Hypothalamus (tissue), 51 donors: ENCODE data around the gene RNASE8.
"Not testable (repeated sequence)": the region's sequence is repeated elsewhere in the genome, so short reads cannot be mapped to it uniquely, and the experiment has no call there.

Source experiments
- DNase-seq, 51 donors: peaks; one replicate each; lab custom pipeline; 2025; lab: John Stamatoyannopoulos, UW

RNASE8 gene, protein sequence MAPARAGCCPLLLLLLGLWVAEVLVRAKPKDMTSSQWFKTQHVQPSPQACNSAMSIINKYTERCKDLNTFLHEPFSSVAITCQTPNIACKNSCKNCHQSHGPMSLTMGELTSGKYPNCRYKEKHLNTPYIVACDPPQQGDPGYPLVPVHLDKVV

GRCh38 chr14:21057803-21058675 is at the start of gene RNASE8:
Gene RNASE8, plus strand, starts transcription at chr14:21057822. Its CDS starts 71 bp downstream, at chr14:21057893.
- no peak for DNase-seq

GRCh38 chr14:21009721-21010120 is 47.9 kb upstream of the RNASE8 start:
- DNase-seq: not testable (repeated sequence)

DNA sequence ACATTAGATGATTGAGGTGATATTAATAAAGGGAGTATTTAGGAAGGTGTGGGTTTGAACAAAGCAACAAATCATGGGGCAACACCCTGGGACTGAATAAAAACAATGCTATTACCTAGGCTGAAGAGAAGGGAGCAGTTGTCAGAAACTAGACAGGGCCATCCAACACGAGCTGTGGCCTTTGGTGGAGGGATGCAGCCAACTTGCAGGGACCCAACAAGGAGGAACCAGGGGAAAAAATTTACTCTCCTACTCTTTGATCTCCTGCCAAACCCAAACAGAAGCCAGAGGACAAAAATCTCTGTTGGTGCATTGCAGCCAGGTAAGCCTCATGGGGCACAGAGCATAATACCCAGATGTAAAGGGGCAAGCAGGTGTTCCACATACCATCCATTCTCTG is 46.5 kb upstream of the RNASE8 start:
- no peak for DNase-seq

- peak in 49 of 51 donors; percentile 10 to 96 (median 73) for DNase-seq
These were observed 42.8 kb upstream of the RNASE8 start for GRCh38 chr14:21014761-21015190.

- DNase-seq: peak in 2 of 51 donors; percentile 15 to 42
These were observed 42.3 kb upstream of the RNASE8 start for GRCh38 chr14:21015312-21015711.

DNA sequence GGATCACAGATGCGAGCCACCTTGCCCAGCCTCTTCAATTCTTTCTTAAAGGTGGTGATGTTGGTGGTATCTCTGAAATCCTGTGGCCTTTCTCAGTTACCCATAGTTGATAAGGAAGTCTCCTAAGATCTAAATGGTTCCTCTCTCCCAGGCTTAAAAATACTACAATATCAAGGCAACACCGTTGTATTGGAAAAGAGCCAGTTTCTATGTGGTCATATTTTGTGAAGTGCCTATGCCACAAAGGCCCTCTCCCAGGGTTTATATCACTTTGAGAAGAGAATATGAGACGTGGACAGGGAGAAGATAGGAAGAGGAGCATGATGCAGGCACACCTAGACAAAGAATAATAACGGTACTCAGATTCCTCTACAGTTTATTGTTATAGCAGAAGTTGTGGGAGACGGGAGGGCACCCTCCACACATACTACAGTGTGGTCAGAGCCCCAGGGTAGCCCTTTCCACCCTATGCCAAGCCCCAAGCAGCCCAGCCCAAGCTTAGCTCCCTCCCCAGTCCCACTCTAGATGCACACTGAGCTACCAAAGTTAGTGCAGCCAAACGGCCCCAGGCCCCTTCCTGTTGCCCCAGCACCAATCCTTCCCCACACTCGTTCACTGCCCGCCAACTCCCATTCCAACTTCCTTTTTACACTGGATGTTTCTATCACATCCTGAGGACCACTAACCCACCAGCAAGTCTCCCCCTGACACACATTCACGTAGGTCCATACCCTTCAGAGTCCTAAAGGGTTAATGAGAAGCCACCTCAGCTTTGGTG is 41.0 kb upstream of the RNASE8 start:
- no peak for DNase-seq

DNA sequence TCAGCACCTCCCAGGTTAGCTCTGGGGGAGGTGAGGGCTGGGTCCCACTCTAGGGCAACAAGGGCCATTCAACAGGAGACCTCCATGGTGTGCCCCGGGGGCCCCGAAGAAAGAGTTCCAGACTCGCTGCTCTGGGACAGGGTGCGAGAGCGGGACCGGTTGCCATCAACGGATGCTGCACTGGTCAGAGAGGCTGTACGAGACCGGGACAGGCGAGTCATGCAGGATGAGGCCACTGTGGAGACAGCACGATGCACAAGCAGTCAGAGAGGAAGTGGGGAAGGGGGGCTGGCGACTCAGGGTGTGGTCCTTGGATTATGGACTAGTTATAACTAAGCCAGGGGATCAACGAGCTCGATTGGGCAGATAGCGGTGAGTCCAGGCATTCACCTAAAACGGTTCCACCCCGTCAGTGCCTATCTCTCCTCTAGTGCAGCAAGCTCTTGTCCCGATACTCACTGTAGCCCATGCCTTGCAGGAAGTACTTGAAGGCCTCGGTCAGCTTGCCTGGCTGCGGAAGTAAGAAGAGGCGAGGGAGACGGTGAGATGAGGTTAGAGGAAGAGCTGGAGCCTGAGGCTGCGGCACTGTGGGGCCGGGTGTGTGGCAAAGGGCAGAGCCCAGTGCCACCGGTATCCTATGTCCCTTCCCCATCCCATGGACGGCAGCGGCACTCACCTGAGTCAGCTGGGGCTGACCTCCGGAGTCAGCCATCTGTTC is 39.9 kb upstream of the RNASE8 start:
- peak in 2 of 51 donors; percentile 17 to 18 for DNase-seq

DNA sequence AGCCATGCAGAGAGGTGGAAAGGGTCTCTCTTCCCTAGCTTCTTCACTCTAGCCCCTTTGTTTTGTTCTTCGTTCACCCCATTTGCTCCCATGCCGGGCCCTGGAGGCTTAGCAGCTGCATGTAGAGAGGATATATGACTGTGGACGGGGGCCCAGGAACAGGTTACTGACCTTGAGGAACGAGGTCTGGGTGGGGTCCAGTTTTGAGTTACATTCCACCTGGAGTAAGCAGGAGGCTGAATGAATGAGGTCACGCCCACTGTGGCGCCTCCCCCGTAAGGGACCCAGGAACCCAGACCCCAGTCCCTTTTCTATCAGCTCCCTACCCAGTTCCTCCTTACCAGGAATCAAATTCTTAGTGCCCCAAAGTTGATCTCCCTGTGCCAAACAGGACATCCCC is 39.3 kb upstream of the RNASE8 start:
- DNase-seq: no peak

DNA sequence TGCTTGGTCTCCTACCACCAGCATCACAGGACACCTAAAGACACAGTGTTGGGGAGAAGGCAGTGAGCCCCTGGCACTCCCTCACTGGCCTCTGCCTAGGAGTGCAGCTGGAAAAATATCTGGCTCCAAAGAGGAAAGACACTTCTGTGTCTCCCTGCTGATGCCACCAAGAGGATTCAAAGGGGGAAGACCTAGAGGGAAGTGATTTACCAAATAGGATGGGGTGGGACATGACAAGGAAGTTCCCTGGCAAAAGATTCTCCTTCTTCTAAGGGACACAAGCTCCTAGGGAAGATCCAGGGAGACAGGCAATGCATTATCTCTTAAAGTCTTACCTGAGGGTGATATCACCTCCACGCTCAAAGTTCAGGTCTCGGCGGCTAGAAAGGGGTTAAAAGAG is 38.8 kb upstream of the RNASE8 start:
- DNase-seq: no peak

GRCh38 chr14:21019366-21019765 is 38.3 kb upstream of the RNASE8 start:
- DNase-seq: no peak

DNA sequence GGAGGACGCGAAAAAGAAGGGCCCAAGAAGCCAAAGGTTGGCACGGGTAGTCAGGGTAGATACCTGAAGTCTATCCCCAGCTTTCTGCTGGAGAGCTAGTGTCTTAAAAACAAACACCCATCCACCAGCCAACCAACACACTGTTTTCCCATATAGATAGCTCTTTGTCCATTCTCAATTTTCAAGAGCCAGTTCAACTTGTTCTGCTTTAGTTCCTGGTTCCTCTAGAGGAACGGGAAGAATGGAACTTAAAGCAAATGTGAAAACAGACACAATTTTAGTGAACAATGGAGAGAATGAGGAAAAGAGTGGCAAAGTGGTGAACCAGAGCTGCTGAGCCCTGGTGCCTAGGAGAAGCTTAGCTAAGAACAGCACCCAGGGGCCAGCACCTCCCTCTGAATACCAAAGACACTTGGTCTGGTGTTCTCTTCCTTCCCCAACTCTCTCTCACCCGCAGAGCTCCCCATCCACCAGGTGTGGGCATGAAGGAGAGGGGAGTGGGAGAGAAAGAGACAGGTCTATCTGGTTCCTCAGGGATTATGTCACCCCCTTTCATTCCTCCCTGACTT is 36.6 kb upstream of the RNASE8 start:
- DNase-seq: no peak

DNA sequence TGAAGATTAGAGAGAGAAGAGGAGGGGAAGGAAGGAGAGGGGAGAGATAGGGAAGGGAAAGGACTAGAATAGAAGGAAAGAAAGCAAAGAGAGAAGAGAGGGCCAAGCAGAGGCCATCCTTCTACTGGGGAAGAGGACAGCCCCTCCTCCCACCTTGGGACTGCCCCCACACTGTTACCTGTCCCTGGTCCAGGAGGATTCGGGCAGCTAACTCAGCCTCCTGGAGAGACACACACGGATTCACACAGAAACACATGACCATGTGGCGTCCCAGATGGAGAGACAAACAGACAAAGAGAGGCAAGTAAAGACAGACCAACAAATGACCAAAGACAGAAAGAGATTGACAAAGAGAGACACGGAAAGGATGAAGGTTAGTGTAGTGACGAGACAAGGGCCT is 34.9 kb upstream of the RNASE8 start:
- DNase-seq: peak in 1 of 51 donors; percentile 39

DNA sequence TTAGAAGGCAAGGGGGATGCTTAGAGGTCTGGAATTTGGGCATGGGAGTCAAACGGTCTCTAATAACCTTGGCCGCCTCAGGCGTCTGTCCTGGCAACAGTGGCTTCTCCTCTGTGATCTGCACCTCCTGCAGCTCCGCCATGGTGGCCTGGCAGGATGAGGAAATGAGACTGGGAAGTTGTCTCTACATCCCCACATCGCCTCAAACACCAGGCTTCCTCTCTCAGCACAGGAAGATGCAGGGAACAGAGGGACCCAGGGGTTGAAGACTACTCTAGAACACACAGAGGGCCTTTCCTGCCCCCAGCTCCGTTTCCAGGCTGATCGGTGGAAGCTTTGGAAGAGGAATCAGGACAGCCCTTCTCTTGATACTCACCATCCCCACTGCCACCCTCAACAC is 34.4 kb upstream of the RNASE8 start:
- DNase-seq: peak in 18 of 51 donors; percentile 14 to 53 (median 26)

DNA sequence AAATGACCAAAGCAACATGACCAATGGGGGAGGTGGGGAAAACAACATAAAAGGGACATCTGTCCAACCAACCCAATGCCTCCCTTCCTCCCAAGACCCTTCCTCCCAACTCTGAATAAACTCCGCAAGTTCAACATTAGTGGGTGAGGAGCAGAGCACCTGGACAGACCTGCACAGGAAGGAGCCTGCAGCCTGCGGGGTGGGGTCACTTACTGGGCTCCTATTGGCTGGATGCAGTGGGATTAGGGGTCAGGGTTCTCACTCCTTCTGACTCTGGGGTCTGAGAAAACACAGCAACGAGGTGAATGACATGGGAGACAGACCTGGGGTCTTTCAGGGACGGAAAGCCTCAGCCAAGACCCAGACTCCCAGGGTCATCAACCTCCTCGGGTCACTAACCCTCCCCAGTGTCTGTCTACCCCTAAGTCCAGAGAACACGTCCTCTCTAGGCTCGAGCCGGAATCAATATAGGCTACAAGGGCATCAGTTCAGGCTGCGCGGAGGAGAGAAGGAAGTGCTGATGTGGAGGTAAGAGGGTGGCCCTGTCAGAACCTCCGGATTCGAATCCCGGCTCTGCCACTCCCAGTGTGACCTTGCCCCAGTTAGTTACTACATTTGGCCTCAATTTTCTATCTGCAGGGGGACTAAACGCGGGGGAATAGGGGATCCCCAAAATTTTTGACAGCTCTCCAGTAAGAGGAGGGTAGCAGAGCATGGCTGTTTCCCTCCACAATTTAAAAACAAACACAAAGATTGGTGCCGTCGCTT is 33.6 kb upstream of the RNASE8 start:
- DNase-seq: peak in 3 of 51 donors; percentile 21 to 43 (median 32)

- peak in 49 of 51 donors; percentile 36 to 90 (median 77) for DNase-seq
These were observed 32.8 kb upstream of the RNASE8 start, which contains the start of gene NDRG2 for GRCh38 chr14:21024585-21025370. Gene NDRG2, minus strand, starts transcription at chr14:21025061. Its CDS starts 1,746 bp downstream, at chr14:21023315.

DNA sequence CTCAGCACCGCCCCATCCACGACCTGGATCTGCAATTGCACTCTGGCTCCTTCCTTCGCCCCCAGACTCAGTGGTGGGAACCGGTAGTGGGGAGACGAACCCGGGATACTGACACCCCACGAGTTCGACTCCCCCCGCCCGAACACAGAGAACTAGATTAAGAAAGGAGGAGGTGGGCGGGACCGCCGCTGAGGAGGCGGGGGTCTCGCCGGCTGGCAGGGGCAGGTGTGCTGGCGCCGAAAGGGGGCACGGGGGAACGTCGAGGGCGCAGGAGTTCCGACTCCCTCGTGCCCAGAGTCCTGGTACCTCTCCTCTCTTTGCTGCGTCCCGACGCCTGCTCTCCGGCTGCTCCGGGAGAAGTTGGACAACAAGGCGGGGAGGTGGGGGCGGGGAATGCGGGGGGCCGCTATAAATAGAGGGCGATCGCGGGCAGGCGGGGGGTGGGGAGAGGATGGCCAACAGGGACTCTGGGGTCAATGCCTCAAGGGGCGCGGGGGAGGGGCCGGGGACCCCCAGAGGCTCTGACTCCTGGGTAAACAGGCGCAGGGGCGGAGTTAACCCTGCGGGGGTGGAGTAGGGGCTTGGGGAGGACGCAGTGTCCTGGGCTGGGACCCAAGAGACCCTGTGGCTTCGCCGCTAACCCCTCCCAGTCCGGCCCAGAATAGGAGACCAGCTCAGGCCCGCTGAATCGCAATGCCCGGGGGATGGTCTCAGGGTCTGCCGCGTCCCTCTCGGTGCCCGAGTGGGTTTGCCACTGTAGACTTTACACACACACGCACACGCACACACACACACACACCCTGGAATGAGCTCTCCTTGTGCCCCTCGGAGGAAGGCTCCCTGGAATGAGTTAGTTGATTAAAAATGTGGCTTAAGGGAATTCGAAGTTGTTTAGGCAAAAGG is 32.0 kb upstream of the RNASE8 start:
- peak; percentile 45 to 95 (median 82) for DNase-seq

DNA sequence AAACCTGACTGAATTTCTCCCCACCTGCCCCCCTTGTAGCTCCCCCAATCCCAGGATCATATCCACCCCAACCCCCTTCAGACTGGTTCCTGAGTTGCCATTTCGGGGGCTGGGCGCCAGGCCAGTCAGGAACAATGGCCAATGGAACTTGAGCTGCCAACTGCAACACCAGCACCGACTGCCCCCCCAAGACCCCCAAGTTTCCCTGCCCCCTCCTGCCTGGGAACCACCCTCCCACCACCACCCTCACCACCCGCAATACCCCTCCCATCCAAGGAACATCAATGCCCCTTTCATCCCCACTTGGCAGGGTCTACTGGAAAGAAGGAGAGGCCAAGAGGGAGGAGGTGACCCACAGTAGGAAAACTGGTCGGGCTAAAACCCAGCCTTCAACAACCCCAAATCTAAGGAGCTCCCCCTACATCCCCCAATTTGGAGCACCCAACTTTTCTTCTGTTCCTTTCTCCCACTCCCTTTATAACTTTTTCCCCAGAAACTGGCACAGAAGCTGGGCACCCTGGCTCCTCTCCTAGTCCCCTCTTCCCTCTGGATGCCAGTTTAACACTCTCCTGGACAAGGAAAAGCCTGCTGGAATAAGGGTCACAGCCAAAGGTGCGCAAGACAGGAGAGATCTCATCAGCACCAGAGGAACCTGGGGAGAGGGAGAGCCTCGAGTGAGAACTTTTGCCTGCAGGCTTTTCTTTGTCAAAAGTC is 31.2 kb upstream of the RNASE8 start:
- DNase-seq: peak in 49 of 51 donors; percentile 25 to 95 (median 79)
